H1 (cell line): ENCODE measurements around the gene PAX3.

Experiments used
- ASH2L ChIP-seq: fragments of 200-600, 300-600 bp; sonication (generic); IDR thresholded peaks from one replicate; pipeline ENCODE4 v1.7.1; 2017; ENCODE audit warnings: low read length
- CREB1 ChIP-seq: IDR thresholded peaks from 2 replicates; pipeline ENCODE4 v1.6.1; 2012; ENCODE audit warnings: inconsistent platforms
- EP300 ChIP-seq, 2 experiments: IDR thresholded peaks; 1 replicate in 1 of 2; 2 replicates in 1 of 2; pipeline ENCODE4 v1.6.1; 2011 to 2012; ENCODE audit warnings: low read depth in 2 of 2, low read length in 2 of 2, mild to moderate bottlenecking in 2 of 2, borderline replicate concordance in 1 of 2, inconsistent platforms in 1 of 2, moderate library complexity in 1 of 2
- EZH2 ChIP-seq: fragments of 200-600 bp; sonication (generic); IDR thresholded peaks from 2 replicates; pipeline ENCODE4 v1.7.1; 2012; ENCODE audit warnings: low read depth, mild to moderate bottlenecking, moderate library complexity, low read length, inconsistent platforms; ENCODE audit not compliant: severe bottlenecking
- GABPA ChIP-seq: IDR thresholded peaks from 2 replicates; pipeline ENCODE4 v1.6.1; 2011; ENCODE audit warnings: mild to moderate bottlenecking, low read length, moderate library complexity, borderline replicate concordance; ENCODE audit not compliant: insufficient read depth
- GTF2F1 ChIP-seq: IDR thresholded peaks from 2 replicates; pipeline ENCODE4 v1.6.1; 2012; ENCODE audit warnings: low read depth, low read length, improper control_type of control experiment, borderline replicate concordance
- MAX ChIP-seq: IDR thresholded peaks from 2 replicates; pipeline ENCODE4 v1.6.1; 2012; ENCODE audit warnings: inconsistent platforms
- RFX5 ChIP-seq: IDR thresholded peaks from 2 replicates; pipeline ENCODE4 v1.6.1; 2011; ENCODE audit warnings: low read depth, low read length, improper control_type of control experiment, borderline replicate concordance
- TAF1 ChIP-seq: IDR thresholded peaks from 2 replicates; pipeline ENCODE4 v1.6.1; 2011; ENCODE audit warnings: mild to moderate bottlenecking, low read depth, low read length
- TEAD4 ChIP-seq: IDR thresholded peaks from 2 replicates; pipeline ENCODE4 v1.6.1; 2012; ENCODE audit warnings: low read depth, low read length, inconsistent platforms, mixed read lengths
- YY1 ChIP-seq: IDR thresholded peaks from 2 replicates; pipeline ENCODE4 v1.6.1; 2011; ENCODE audit warnings: low read depth, mild to moderate bottlenecking, low read length
- TF ChIP-seq, protein P1 (sequence below), 3 experiments: IDR thresholded peaks; 1 replicate in 2 of 3; 2 replicates in 1 of 3; pipeline versions ENCODE4 v1.5.1 to v1.6.1; 2011; ENCODE audit warnings: low read length in 3 of 3, mild to moderate bottlenecking in 3 of 3, inconsistent platforms in 2 of 3, low read depth in 1 of 3, moderate library complexity in 1 of 3; ENCODE audit not compliant: insufficient read depth in 1 of 3; ENCODE audit errors: control extremely low read depth in 1 of 3

DNA sequence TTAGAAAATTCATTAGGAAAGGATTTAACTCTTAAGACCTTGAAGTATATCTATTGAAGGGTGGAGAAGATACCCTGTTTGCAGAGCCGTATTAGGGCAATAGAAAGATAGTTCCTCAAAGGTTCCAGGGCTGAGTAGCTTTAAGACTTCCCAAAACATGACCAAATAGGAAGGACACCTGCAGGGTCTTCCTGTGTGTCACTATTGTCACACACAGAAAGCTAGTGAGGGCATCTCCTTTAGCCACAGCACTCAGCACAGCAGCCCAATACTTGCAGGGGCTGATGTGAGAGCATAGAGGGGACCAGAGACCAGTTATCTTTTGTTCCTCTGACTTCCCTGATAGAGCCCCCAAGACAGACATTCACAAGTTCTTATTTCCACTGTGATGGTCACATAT lies 93.7 kb downstream of the PAX3 start:
- no peak for TF ChIP-seq YY1
- TF ChIP-seq RFX5: no peak
- TF ChIP-seq EZH2: no peak
- TF ChIP-seq, protein P1, sequence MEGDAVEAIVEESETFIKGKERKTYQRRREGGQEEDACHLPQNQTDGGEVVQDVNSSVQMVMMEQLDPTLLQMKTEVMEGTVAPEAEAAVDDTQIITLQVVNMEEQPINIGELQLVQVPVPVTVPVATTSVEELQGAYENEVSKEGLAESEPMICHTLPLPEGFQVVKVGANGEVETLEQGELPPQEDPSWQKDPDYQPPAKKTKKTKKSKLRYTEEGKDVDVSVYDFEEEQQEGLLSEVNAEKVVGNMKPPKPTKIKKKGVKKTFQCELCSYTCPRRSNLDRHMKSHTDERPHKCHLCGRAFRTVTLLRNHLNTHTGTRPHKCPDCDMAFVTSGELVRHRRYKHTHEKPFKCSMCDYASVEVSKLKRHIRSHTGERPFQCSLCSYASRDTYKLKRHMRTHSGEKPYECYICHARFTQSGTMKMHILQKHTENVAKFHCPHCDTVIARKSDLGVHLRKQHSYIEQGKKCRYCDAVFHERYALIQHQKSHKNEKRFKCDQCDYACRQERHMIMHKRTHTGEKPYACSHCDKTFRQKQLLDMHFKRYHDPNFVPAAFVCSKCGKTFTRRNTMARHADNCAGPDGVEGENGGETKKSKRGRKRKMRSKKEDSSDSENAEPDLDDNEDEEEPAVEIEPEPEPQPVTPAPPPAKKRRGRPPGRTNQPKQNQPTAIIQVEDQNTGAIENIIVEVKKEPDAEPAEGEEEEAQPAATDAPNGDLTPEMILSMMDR (IDR thresholded peaks at IDR 0.05; ENCODE audit: control extremely low read depth in 1 of 3, insufficient read depth in 1 of 3, low read depth in 1 of 3, low read length in 3 of 3): no peak
- TF ChIP-seq GABPA: no peak
- no peak for TF ChIP-seq MAX
- TF ChIP-seq TEAD4: no peak
- TF ChIP-seq ASH2L: no peak
- TF ChIP-seq EP300 (IDR thresholded peaks at IDR 0.05; ENCODE audit: borderline replicate concordance in 1 of 2, low read depth in 2 of 2, low read length in 2 of 2): no peak
- TF ChIP-seq TAF1: no peak
- no peak for TF ChIP-seq CREB1
- no peak for TF ChIP-seq GTF2F1
